GM12878 (cell line): ENCODE data around the gene ZBTB3. TPM values are rescaled to one million over a fixed set of nuclear protein-coding genes. Genes with fewer than 3 reads are reported as not detected.
"Not testable (repeated sequence)": the region's sequence is repeated elsewhere in the genome, so short reads cannot be mapped to it uniquely, and the experiment has no call there.

Experiments used
- ATAC-seq: fragments of 200-7000 bp; cut with Tn5 transposase; 3 replicates; pipeline ENCODE4 v1.9.1; 2020; ENCODE audit warnings: mild to moderate bottlenecking, moderate library complexity
- BruUV-seq: library from RNA; stranded (reverse); fragments of 400-500 nt; replicated peaks from 2 replicates; lab custom pipeline; 2021; lab: Mats Ljungman, UMichigan
- CTCF ChIA-PET: fragments of 300-600 bp; sonication (Branson Sonifier 250); formaldehyde crosslinking; extraction: SDS; loops from one replicate; lab custom pipeline; 2021; ENCODE audit warnings: inconsistent platforms; lab: Yijun Ruan, JAX
- POLR2A ChIA-PET: fragments of 350-600 bp; formaldehyde crosslinking; extraction: SDS; loops from one replicate; lab custom pipeline; 2021; ENCODE audit warnings: inconsistent platforms; lab: Charles Lee
- RAD21 ChIA-PET: fragments of 300-600 bp; sonication (Branson Sonifier 250); formaldehyde crosslinking; loops from one replicate; lab custom pipeline; 2023; ENCODE audit warnings: antibody characterized with exemption; ENCODE audit not compliant: unreplicated experiment; lab: Charles Lee
- SMC1A ChIA-PET: fragments of 300-600 bp; sonication (Branson Sonifier 250); formaldehyde crosslinking; loops from one replicate; lab custom pipeline; 2023; ENCODE audit not compliant: unreplicated experiment, uncharacterized antibody; lab: Charles Lee
- DNase-seq: peaks from one replicate; pipeline ENCODE4 v3.0.0-alpha.2; 2011; ENCODE audit warnings: low read depth, low spot score
- FAIRE-seq: peaks from 3 replicates; lab custom pipeline; 2011; peaks lifted over from hg19 to GRCh38; lab: Jason Lieb, UNC
- H2AFZ ChIP-seq: 2 replicates; pipeline ENCODE4 v1.6.0; 2011; ENCODE audit warnings: low read depth, low read length, control low read depth; ENCODE audit not compliant: control insufficient read depth
- H3K27ac ChIP-seq: 2 replicates; pipeline ENCODE4 v1.5.1; 2011; ENCODE audit warnings: control low read depth; ENCODE audit not compliant: control insufficient read depth, insufficient read depth
- H3K27me3 ChIP-seq, 2 experiments: replicated peaks in 1 of 2; 2 replicates each; pipeline versions ENCODE4 v1.6.0 to v1.6.1; 2011; ENCODE audit warnings: low read length in 1 of 2; ENCODE audit not compliant: control insufficient read depth in 2 of 2, insufficient read depth in 2 of 2
- H3K36me3 ChIP-seq, 2 experiments: 2 replicates each; pipeline ENCODE4 v1.5.1; 2011; ENCODE audit warnings: low read length in 1 of 2; ENCODE audit not compliant: control insufficient read depth in 2 of 2, insufficient read depth in 2 of 2
- H3K4me1 ChIP-seq: 2 replicates; pipeline ENCODE4 v1.6.1; 2011; ENCODE audit warnings: mild to moderate bottlenecking, low read length, moderate library complexity, mixed read lengths; ENCODE audit not compliant: control insufficient read depth, insufficient read depth
- H3K4me2 ChIP-seq: 2 replicates; pipeline ENCODE4 v1.6.0; 2011; ENCODE audit warnings: control low read depth; ENCODE audit not compliant: control insufficient read depth, insufficient read depth
- H3K4me3 ChIP-seq: fragments of 200-600 bp; sonication (generic); 2 replicates; pipeline ENCODE4 v1.5.1; 2016
- H3K79me2 ChIP-seq: 2 replicates; pipeline ENCODE4 v1.6.0; 2011; ENCODE audit warnings: low read length; ENCODE audit not compliant: control insufficient read depth, insufficient read depth
- H3K9ac ChIP-seq: 2 replicates; pipeline ENCODE4 v1.8.0; 2011; ENCODE audit warnings: low read length, control low read depth, mixed read lengths; ENCODE audit not compliant: control insufficient read depth, insufficient read depth
- H3K9me3 ChIP-seq: replicated peaks from 3 replicates; pipeline ENCODE4 v1.5.1; 2011; ENCODE audit warnings: mild to moderate bottlenecking, low read length; ENCODE audit not compliant: control insufficient read depth, insufficient read depth
- H4K20me1 ChIP-seq: 2 replicates; pipeline ENCODE4 v1.6.0; 2011; ENCODE audit not compliant: control insufficient read depth, insufficient read depth
- CBFB ChIP-seq: IDR thresholded peaks from 2 replicates; pipeline ENCODE4 v1.6.1; 2016; ENCODE audit warnings: antibody characterized with exemption, low read depth
- GATAD2B ChIP-seq: fragments of 450-650 bp; conservative IDR thresholded peaks from 2 replicates; pipeline ENCODE4 v1.6.1; 2017; ENCODE audit warnings: low read depth, mild to moderate bottlenecking, moderate library complexity
- IKZF1 ChIP-seq: fragments of 450-650 bp; conservative IDR thresholded peaks from 2 replicates; pipeline ENCODE4 v1.6.1; 2017; ENCODE audit warnings: antibody characterized with exemption, mild to moderate bottlenecking
- MTA2 ChIP-seq: fragments of 450-650 bp; IDR thresholded peaks from 2 replicates; pipeline ENCODE4 v1.6.1; 2016; ENCODE audit warnings: low read depth, mild to moderate bottlenecking, moderate library complexity
- NR2C1 ChIP-seq: fragments of 450-650 bp; IDR thresholded peaks from 2 replicates; pipeline ENCODE4 v1.6.1; 2017; ENCODE audit warnings: antibody characterized with exemption, mild to moderate bottlenecking, moderate library complexity
- RBBP5 ChIP-seq: fragments of 200-600 bp; sonication (generic); conservative IDR thresholded peaks from 2 replicates; pipeline ENCODE4 v1.6.1; 2016
- TARDBP ChIP-seq: IDR thresholded peaks from 2 replicates; pipeline ENCODE4 v1.6.1; 2016; ENCODE audit warnings: borderline replicate concordance
- YY1 ChIP-seq: IDR thresholded peaks from 2 replicates; pipeline ENCODE4 v1.6.1; 2011; ENCODE audit warnings: low read depth, mild to moderate bottlenecking, low read length
- WGBS: methylation state at CpG from one replicate; pipeline ENCODE4 v1.1.6; 2016; ENCODE audit warnings: low lambda C conversion rate; ENCODE audit not compliant: insufficient replicate concordance, insufficient coverage; ENCODE audit errors: missing lambda C conversion rate; 5-methylcytosine and 5-hydroxymethylcytosine counted together
- in situ Hi-C: fragments of 300-500 bp; cut with MboI; formaldehyde crosslinking; loops from 9 replicates; pipeline ENCODE4 v1.14.3; 2018; ENCODE audit warnings: mixed read lengths
- intact Hi-C: fragments of 100-400 bp; cut with micrococcal nuclease; formaldehyde crosslinking; loops from one replicate; pipeline ENCODE4 v1.14.2; 2022; ENCODE audit not compliant: unreplicated experiment
- polyA plus RNA-seq, 11 experiments: library from polyadenylated mRNA; depleted of rRNA in 4 of 11; unstranded in 6 of 11; stranded (reverse) in 5 of 11; fragments of >200 nt; fragmentation: Nextera tagmentation in 4 of 11; fragmentation: Illumina TruSeq in 1 of 11; extraction: Ambion mirVana in 4 of 11; extraction: Trizol in 1 of 11; gene quantifications; 1 replicate in 1 of 11; 2 replicates in 10 of 11; pipeline versions ENCODE4 v1.2.1 to v1.2.3, GENCODE V29; 2011 to 2016; ENCODE audit warnings: inconsistent platforms in 2 of 11, missing spikeins in 2 of 11, low read depth in 1 of 11
- total RNA-seq, 4 experiments: library from RNA; depleted of rRNA in 3 of 4; stranded (reverse); fragments of >200 nt in 3 of 4; fragmentation: Illumina TruSeq in 1 of 4; extraction: Trizol in 1 of 4; gene quantifications; 2 replicates each; pipeline versions ENCODE4 v1.2.1 to v1.2.3, GENCODE V29; 2013 to 2021
- TF ChIP-seq, protein P1 (sequence below): fragments of 450-650 bp; IDR thresholded peaks from 2 replicates; pipeline ENCODE4 v1.6.1; 2017; ENCODE audit warnings: mild to moderate bottlenecking, moderate library complexity

The ZBTB3 gene
- total and polyA plus RNA-seq, 10 of the 15 experiments (the other 5 are each of a cell fraction or from before 2014, with no cell fraction given) = 1.4 to 7.7 (median 4.8) TPM

- RAD21 ChIA-PET, DNase-seq, H2AFZ ChIP-seq, BruUV-seq, H3K79me2 ChIP-seq, ATAC-seq, H3K36me3 ChIP-seq, H4K20me1 ChIP-seq, H3K27me3 ChIP-seq, intact Hi-C loops, in situ Hi-C loops, H3K4me3 ChIP-seq, H3K9me3 ChIP-seq, CTCF ChIA-PET, FAIRE-seq, H3K4me1 ChIP-seq, H3K27ac ChIP-seq, H3K4me2 ChIP-seq, H3K9ac ChIP-seq: not testable (repeated sequence)
- 90% methylated on average over 5 of the region's 5 CpGs for WGBS
- ChIA-PET SMC1A (interaction anchor here (1.9 kb wide), 1 partner anchor 8 kb away, joined by 5 read pairs; no protein-coding TSS in a partner anchor), POLR2A (interaction anchor here (2.3 kb wide), 1 partner anchor 23 kb away, joined by 6 read pairs; the partner anchor contains the start of gene HNRNPUL2)
These were observed 4.0 kb downstream of the ZBTB3 start for GRCh38 chr11:62749931-62750330.

DNA sequence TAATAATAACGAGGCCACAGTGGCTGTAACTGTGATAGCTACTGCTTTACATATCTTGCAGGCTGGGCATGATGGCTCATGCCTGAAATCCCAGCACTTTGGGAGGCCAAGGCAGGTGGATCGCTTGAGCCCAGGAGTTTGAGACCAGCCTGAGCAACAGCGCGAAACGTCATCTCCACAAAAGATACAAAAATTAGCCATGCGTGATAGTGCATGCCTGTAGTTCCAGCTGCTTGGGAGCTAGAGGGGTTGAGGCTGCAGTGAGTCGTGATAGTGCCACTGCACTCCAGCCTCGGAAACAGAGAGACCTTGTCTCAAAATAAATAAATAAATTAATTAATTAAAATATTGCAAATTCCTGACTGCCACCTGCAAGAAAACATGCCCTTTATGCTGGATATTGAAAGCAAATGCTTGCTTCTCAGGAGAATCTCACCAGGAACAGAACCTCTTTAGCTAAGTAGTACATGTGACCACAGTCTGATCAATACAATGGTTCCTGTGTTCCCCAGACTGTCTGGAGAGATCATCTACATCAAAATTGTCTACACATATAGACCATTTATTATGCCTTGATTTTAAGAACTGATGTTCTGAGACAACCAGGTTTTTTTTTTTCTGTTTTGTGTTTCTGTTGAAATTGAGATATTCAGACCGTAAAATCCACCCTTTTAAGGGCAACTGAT, 6.3 kb downstream of the ZBTB3 start:
- ATAC-seq = no peak
- TF ChIP-seq TARDBP = no peak
- TF ChIP-seq YY1 = no peak
- no peak for TF ChIP-seq NR2C1
- no peak for TF ChIP-seq CBFB
- TF ChIP-seq MTA2 = no peak
- TF ChIP-seq, protein P1, sequence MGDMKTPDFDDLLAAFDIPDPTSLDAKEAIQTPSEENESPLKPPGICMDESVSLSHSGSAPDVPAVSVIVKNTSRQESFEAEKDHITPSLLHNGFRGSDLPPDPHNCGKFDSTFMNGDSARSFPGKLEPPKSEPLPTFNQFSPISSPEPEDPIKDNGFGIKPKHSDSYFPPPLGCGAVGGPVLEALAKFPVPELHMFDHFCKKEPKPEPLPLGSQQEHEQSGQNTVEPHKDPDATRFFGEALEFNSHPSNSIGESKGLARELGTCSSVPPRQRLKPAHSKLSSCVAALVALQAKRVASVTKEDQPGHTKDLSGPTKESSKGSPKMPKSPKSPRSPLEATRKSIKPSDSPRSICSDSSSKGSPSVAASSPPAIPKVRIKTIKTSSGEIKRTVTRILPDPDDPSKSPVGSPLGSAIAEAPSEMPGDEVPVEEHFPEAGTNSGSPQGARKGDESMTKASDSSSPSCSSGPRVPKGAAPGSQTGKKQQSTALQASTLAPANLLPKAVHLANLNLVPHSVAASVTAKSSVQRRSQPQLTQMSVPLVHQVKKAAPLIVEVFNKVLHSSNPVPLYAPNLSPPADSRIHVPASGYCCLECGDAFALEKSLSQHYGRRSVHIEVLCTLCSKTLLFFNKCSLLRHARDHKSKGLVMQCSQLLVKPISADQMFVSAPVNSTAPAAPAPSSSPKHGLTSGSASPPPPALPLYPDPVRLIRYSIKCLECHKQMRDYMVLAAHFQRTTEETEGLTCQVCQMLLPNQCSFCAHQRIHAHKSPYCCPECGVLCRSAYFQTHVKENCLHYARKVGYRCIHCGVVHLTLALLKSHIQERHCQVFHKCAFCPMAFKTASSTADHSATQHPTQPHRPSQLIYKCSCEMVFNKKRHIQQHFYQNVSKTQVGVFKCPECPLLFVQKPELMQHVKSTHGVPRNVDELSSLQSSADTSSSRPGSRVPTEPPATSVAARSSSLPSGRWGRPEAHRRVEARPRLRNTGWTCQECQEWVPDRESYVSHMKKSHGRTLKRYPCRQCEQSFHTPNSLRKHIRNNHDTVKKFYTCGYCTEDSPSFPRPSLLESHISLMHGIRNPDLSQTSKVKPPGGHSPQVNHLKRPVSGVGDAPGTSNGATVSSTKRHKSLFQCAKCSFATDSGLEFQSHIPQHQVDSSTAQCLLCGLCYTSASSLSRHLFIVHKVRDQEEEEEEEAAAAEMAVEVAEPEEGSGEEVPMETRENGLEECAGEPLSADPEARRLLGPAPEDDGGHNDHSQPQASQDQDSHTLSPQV = no peak
- no peak for TF ChIP-seq RBBP5
- TF ChIP-seq GATAD2B = no peak
- no peak for TF ChIP-seq IKZF1

More for the DNA sequence above, 6.3 kb downstream of the ZBTB3 start:
- Histone ChIP-seq H3K27ac (no peak overlapping the region), H3K36me3 (no peaks in the 10 kb centered on the region; a peak in 1 of 4 replicates), H4K20me1 (no peaks in the 10 kb centered on the region), H3K4me2 (no peak overlapping the region), H3K9me3 (no peaks in the 10 kb centered on the region), H3K79me2 (no peaks in the 10 kb centered on the region; the same call in 1 of the 2 replicates), H3K27me3 (no peaks in the 10 kb centered on the region), H3K4me1 (no peaks in the 10 kb centered on the region; the same call in 1 of the 2 replicates), H3K9ac (no peak overlapping the region), H3K4me3 (no peak overlapping the region), H2AFZ (no peak overlapping the region)
- no peak for FAIRE-seq
- SMC1A ChIA-PET = interaction anchor here (0.5 to 1.7 kb wide), 6 partner anchors 11 to 244 kb away, joined by 3 to 8 read pairs (median 3); partner anchors contain the start of gene WDR74
- POLR2A ChIA-PET = interaction anchor here (0.6 to 1.1 kb wide), 3 partner anchors 13 to 148 kb away, joined by 3 to 4 read pairs (median 4); no protein-coding TSS in a partner anchor
- intact Hi-C loops = no loop called here
- no TSS peak for BruUV-seq
- in situ Hi-C loops = no loop called here
- no peak for DNase-seq
- CTCF ChIA-PET = interaction anchor here (1.3 kb wide), 1 partner anchor 14 kb away, joined by 3 read pairs; the partner anchor contains the start of gene POLR2G
- 87% methylated on average over 9 of the region's 9 CpGs for WGBS
- RAD21 ChIA-PET = no interaction called here
